ENCODE data around the gene SIRT7.

- TF ChIP-seq ZNF274 (IDR thresholded peaks at IDR 0.05; ENCODE audit: low read depth, low read length) (no peak), SUZ12 (IDR thresholded peaks at IDR 0.05; ENCODE audit: extremely low read depth, insufficient read depth, insufficient read length) (no peak)
Observed at GRCh38 chr17:81955756-81956544, 38.0 kb upstream of the SIRT7 start.

Data from NT2/D1 (cell line).